HG03103 (cell line): ENCODE results near the gene SINHCAF.

Source experiments
- ATAC-seq: cut with Tn5 transposase; IDR thresholded peaks from one replicate; pipeline ENCODE4 v1.9.1; 2021; ENCODE audit warnings: low read depth; ENCODE audit not compliant: unreplicated experiment

The SINHCAF gene

DNA sequence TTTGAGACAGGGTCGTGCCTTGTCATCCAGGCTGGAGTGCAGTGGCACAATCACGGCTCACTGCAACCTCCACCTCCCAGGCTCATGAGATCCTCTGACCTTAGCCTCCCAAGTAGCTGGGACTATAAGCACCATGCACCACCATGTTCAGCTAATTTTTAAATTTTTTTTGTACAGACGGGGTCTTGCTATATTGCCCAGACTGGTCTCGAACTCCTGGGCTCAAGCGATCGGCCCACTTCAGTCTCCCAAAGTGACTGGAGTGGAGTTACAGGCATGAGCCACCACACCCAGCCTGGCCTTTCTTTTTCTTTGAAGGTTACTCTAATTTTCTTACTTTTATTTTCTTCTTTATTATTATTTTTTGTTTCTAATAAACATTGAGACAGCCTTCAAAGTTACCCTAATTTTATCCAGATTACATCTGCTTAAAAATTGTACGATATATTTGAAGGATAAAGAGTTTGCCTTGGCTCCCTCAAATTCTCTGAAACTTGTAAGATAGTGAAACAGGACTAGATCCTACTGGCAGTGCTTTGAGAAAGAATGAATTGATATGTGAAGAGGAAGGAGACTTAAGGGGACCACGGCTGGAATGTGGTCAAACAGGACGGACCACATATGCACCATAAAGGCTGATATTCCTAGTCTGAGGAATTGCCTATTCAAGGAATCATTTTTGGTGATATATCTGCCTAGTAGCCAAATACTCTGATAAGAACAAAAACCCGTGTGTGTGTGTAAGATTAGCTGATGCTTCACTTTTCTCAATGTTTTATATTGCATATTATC lies 14.1 kb upstream of the SINHCAF start:
- no peak for ATAC-seq

DNA sequence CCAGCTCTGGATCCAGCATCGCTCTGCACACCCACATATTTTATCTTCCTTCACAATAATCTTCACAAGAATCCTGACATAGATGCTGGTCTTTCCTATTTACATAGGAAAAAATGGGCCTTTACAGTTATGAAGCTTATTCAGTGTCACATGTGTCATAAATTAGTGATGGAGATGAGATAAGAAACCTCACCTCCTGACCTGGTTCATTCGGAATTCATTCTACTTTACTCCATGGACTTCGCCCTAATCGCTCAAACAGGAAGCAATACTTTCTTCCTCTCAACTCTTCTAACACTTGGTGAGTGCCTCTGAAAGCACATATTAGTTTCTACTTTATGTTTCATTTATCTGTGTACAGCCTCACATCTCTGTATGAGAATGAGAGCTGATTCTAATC lies 12.0 kb upstream of the SINHCAF start:
- ATAC-seq: no peak

DNA sequence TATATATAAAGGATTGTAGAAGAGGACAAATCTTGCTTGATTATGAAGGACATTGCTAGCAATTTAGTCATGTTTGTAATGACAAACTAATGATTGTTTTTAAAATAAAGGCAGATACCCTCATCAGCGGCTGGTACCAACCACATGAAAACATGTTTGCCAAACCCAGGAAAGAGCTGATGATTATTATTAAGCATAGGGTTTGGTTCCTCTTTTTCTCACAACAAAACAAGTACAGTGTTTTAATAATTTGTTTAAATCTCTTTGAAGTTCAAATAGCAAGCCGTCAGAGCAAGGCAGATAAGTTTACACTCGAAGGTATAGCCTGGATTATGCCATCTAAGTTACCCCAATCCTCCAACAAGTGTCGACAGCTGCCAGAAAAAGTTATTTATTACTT lies 5.3 kb upstream of the SINHCAF start:
- peak; percentile 60 for ATAC-seq

DNA sequence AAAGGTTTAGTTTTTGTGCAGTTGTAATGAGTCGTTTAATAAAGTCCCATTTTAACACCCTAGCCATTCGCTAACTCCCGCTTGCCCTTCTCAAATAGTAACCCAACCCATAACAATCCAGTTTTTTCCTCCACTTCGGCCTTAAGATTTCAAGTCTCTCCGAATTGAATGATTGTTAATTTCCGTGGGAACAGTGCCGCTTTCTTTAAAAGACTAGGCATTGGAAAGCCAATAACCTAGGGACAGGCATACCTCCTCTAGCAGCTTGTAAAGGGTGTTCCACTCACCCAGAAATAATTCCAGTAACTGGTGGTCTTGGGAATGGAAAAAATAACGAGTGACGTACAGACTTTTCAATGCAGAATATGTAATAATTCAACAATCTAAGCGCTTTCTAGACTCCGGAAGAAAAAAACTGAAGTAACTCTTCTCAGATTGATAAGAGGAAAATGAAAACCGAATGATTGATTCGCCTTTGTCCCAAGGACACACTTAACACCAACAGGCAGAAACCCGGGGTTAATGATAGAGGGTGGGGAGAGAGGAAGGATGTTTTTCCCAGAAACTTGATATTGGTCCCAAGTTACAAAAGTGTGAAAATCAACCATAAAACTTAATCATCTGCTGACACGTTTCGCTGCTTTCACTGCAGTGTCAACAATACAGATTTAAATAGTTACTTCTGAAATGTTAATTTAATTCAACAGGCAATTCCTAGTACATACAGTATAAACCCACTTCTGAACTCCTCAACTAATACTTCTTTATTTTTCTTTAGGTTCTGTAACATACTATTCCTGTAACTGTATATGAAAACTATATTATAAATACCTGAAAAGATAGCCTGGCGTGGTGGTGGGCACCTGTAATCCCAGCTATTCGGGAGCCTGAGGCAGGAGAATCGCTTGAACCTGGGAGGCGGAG lies 1.0 kb upstream of the SINHCAF start:
- ATAC-seq: no peak

DNA sequence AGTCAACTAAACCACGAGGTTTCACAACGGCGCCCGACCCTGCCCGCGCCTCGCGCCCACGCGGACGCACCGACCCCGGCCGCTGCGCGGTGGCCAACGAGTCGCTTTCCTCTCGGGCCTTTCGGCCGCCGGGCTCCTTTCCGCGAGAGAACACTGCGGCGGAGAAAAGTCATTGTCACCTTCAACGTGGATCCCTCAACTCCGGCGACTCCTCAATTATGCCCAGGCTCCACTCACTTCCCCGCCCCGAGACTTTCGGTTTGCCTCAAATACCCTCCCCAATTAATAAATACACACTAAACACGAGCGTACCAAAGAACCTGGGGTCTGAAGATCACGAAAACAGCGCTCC lies 450 bp downstream of the SINHCAF start:
- ATAC-seq: no peak

DNA sequence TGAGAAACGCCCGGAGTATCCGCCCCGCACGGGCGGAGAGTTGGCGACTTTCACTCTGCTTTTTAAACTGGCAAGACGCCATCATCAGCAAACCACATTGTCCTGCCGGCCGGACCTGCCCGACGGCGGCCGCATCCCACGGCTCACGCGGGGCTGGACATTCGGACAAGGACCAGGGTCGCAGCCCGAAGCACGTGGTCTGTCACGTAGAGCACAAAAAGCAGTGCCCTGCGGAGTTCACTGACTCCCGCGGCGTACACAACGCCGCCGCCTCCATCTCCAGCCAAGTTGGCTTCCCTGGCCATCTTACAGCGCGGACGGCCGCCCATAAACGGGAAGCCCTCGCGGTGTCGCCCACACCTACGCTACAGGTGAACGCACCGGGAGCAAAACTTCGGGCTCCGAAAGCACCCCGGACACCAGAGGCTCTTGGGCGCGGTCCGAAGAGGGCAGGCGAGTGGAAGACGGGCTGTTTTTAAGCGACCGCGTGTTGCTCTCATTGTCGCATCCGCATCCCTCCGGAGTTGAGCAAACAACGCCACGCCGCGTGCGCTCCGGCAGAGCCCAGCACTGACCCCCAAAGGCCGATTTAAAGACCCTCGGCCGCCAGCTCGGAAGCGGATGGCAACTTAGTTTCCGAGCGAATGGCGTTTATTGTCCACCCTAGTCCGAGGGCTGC lies 966 bp downstream of the SINHCAF start:
- no peak for ATAC-seq

DNA sequence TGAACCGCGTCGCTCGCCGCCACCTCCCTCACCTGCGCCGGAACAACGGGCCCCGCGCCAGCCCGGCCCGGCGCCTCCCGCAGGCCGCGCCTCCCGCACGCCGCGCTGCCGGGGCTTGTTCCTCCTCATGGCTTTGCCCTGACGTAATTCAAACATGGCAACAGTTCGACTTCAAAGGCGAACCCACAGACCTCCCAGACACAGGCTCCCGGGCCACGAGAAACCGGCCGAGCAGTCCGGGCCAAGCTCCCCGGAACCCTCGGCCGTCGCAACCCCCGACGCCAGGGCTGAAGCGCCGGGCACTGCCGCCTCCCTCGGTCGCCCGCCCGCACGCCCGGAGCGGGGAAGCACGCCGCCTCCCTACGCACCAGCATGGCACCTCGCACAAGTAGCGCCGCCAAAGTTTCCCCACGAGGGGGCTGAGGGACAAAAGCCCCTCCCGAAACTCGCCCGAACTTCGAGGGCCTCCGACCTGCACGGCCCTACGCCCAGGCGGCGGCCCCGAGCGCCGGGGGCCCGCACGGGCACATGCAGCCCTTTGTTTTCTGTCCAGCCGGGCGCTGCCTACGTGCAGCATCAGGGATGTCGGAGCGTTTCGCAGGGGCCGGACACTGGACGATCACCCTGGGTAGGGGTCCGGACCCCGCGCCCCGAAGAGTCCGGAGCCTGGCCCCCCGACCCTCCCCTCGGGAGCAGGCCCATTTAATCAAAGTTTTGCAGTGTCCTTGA lies 1.7 kb downstream of the SINHCAF start:
- ATAC-seq: peak; percentile 27

DNA sequence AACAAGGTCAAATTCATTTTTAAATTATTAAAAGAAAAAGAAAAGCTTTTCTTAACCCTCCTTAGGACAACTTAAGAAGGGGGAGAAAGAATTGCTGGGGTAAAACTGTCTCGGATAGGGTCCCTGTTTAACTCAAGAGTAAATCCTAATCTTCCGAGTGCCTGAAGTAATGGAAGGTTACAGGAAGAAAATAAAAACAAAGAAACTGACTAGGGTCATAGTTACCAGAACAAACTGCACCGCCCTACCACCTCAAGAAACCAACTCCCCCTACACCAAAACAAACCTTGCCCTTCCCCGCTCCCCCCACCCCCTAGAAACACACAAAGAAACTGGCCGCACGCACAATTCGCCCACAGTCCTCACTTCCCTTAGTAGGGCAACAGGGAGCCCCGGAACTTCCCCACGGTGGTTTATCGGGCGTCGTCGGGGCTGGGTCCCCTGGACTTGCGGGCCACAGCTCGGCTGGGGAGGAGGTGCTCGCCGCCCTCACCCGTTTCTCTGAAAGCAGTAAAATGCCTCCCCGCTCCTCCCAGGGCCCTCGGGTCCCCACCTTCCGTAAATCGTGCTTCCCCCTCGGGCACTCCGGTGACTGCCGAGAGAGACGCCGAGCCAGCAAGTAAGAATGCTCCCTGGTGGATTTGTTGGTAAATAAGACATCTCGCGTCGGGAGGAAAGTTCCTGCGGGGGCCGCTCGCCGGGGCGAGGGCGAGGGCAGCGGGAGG lies 2.4 kb downstream of the SINHCAF start:
- ATAC-seq: peak; percentile 11

DNA sequence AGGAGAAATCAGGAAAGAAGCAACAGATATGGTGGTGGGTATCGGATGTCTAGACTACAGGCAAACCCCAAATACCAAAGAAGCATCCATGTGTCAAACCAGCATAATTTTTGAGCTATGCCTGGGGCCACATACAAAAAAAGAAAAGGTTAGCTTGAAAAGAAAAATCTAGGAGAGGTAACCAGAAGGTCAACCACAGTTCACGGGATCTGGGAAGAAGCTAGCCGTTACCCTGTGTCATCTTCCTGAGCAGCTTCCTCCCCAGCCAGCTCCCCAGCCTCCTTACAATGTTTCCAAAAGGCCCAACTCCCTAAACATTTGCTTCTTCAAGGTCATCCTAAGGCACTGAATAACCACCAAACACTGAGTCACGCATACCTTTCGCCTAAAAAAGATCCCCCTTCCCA lies 3.1 kb downstream of the SINHCAF start:
- ATAC-seq: no peak

DNA sequence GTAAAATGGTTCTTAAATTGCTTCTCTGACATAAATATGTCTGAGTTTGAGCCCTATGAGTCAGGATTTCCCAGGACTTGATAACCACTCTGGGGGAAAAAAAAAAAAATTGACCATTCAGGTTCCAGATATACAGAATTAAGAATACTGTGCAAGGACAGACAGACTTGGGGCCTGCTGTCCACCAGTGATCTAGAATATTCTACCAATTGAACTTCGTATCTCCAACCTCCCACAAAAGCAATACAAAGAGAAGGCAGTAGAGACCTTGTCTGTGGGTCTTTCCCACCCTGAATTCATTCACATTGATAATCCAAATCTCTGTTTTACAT lies 4.1 kb downstream of the SINHCAF start:
- ATAC-seq: no peak

DNA sequence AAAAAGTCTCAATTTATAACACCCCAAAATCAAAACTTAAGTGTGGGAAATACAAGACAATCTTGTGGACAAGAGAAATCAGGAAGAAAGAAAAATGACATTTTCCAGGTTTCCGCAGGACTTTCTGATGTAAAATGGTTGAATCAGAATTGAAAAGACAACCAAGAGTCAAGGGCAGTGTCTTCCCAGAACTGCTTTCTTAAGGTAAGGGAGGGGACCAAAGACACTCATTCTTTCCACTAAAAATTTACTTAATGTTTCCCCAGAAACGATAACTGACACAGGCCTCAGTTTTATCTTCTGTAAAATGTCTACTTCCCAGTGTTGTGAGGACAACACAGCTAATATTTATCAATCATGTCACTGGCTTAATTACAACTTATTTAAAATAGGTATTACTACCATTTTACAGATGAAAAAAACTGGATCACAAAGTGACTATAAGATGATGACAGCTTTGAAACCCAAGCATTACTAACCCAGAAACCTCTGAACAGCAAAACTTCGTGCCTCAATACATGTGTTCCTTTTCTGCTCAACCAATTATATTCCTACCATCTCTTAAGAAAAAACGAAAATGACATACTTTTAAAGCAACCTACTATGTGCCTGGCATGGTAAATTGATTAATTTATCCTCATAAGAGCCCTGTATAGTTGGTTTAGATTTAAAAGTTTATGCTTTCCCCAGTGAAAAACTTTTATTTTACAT lies 4.6 kb downstream of the SINHCAF start:
- no peak for ATAC-seq

DNA sequence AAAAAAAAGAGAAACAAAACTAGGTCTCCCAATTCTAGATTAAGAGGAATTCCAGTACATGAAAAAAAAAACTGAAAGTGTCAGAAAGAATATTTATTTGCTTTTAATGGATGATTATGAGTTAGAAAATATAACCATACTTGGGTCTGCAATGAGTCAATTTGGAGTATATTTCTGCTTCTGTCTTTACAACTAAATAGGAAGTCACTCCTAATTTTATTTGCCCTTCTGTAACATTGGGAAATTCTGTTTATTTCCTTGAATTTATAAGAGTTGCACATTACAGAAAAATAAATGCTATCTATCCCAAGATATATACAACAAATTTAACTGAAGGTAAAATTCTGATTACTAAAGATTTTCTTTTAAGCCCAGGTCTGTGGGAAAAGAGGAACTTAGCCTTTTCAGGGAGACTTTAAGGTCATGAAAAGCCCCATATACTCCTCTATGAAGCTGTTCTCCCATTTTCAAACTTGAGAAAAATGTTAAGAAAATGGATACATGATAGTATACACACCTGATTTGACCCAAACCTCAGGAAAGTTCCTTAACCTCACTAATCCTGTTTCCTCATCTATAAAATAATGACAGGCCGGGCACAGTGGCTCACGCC lies 7.2 kb downstream of the SINHCAF start:
- no peak for ATAC-seq

DNA sequence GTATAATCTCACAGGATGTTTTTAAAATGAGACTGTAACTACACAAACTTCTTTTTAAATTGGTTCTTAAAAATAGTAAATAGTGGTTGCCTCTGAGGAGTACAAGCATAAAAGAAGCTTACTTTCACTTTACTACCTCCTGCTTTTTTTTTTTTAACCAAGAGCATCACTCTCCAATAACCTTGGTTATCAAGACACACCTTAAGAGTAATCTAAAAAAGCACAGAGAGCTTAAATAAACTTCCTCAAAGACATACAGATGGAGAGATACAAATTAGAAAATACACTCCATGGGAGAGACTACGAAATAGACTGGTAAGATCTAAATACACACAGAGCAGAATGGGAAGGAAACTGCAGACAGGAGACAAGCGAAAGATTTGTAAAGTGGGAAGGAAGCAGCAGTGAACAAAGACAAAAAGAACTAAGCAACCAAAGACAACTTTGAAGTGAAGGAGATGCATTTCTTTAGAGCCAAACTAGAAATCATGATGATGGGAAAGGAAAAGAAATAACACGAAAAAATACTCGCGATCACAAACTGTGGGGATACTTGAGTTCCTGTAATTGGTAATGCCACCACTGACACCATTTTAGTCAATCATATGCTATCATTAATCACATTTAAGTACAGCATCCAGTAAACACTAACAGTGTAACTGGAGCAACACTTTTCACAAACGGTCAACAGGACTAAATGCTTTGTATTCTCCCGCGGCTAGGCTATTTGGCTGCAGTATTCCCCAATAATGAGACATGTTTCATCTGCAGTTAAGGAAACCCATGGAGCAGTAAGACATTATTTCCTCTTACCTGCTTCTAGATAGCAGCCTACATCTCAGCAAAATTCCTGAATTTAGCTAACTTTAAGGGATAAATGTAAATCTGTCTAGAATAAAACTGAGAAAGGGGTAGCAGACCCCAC lies 8.2 kb downstream of the SINHCAF start:
- no peak for ATAC-seq

DNA sequence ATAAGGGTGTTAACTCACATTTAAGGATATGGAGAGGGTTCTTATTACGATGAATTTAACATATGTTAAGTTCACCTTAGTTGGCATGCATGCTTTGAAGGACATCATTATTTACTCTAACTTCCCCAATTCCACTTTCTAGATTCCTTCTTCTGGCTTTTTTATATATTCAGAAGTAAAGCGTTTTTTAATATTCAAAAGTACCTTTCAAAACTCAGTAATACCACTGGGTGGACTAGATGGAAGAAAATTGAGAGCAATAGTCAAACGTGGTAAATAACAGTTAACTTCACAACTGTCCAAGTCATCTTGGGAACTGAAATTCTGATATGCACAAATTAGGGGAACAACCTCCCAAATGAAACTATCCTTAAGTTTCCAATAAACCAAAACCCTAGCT lies 9.1 kb downstream of the SINHCAF start:
- no peak for ATAC-seq

DNA sequence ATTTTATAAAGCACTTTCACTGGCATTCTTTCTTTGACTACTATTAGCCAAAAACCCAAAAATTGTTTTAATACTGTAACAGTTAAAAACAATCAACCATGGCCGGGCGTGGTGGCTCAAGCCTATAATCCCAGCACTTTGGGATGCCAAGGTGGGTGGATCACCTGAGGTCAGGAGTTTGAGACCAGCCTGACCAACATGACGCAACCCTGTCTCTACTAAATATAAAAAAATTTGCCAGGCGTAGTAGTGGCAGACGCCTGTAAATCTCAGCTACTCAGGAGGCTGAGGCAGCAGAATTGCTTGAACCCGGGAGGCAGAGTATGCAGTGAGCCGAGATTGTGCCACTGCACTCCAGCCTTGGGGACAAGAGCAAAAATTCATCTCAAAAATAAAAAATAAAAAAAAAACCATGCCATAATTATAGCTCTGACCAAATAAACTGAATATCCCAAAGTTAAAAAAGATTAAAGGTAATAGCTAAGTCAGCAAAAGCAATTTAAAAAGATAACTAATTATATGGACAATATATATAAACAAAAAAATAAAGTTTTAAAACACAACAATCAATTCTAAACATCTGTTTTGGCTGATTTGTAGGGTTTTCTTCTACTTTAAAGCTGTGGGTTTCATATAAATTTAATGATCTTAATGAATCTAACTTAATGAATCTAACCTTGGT lies 10.0 kb downstream of the SINHCAF start:
- no peak for ATAC-seq

DNA sequence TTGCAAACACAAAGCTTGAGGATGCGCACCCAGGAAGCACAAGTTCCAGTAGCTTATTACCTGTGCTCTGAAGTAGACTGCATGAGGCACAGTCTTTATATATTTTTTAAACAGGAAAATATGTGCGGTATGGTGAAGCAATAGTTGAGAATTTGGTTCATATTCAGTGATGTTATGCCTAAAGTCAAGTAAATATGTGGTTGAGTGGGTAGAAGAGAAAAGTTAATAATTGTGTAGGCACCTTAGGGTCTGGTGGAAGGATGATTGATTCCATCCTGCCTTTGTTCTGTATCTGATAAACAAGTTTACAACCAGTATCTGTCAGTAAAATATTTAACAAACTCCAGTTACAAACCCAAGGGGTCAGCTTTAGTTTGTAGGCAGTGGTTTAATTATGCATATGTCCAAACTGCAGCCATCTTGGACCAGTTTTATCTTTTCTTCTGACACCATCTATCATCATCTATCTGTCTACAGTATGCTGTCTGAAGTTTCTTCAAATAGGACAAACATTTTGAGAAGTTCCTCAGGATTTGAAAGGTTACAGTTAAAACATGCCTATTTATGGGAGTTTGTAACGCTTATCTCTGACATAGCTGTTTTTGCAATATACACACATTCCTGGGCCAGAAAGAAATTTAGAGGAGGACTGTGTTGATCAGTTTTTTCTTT lies 10.8 kb downstream of the SINHCAF start:
- ATAC-seq: no peak

DNA sequence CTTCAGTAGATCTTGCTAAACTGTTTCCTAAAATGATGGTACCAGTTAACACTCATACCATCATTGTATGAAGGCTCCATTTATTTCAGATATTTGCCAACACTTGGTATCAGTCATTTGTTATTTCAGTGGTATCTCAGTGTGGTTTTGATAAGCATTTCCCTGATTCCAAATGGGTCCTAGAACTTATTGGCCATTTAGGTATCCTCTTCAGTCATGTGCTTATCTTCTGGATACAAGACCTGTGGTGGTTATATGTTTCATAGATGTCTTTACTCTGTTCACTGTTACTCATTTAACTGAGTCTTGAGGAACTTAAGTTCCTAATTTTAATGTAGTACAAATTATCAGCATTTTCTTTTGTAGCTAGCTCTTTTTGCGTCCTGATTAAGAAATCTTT lies 13.5 kb downstream of the SINHCAF start:
- no peak for ATAC-seq
